Neuronal stem cell (in vitro differentiated cells): Measurements from ENCODE around the gene HMOX2.

Source experiments
- DNase-seq: peaks from one replicate; pipeline ENCODE4 v3.0.0-alpha.2; 2013; ENCODE audit warnings: low spot score
- H2AFZ ChIP-seq: one replicate; pipeline ENCODE4 v1.6.1; 2013; ENCODE audit warnings: mild to moderate bottlenecking, low read length, inconsistent platforms
- H2AK5ac ChIP-seq: 2 replicates; pipeline ENCODE4 v1.6.1; 2013; ENCODE audit warnings: low read depth, mild to moderate bottlenecking, inconsistent platforms, low read length, moderate library complexity, mixed read lengths
- H2BK120ac ChIP-seq: 2 replicates; pipeline ENCODE4 v1.6.1; 2013; ENCODE audit warnings: low read depth, mild to moderate bottlenecking, inconsistent platforms, low read length, moderate library complexity, mixed read lengths
- H2BK12ac ChIP-seq: one replicate; pipeline ENCODE4 v1.6.1; 2013; ENCODE audit warnings: low read length, inconsistent platforms
- H2BK15ac ChIP-seq: 2 replicates; pipeline ENCODE4 v1.6.1; 2013; ENCODE audit warnings: mild to moderate bottlenecking, low read length, inconsistent platforms, mixed read lengths
- H2BK5ac ChIP-seq: one replicate; pipeline ENCODE4 v1.6.1; 2013; ENCODE audit warnings: inconsistent platforms, mild to moderate bottlenecking, low read length, moderate library complexity
- H3K14ac ChIP-seq: one replicate; pipeline ENCODE4 v1.6.1; 2013; ENCODE audit warnings: low read length, inconsistent platforms
- H3K18ac ChIP-seq: 2 replicates; pipeline ENCODE4 v1.6.1; 2013; ENCODE audit warnings: low read length, inconsistent platforms
- H3K23ac ChIP-seq: 2 replicates; pipeline ENCODE4 v1.6.1; 2013; ENCODE audit warnings: low read depth, mild to moderate bottlenecking, mixed read lengths, low read length, inconsistent platforms; ENCODE audit not compliant: poor library complexity
- H3K27ac ChIP-seq: replicated peaks from 3 replicates; pipeline ENCODE4 v1.5.1; 2013; ENCODE audit warnings: low read length, inconsistent platforms
- H3K27me3 ChIP-seq, 3 experiments: 2 replicates each; pipeline ENCODE4 v1.6.1; 2013; ENCODE audit warnings: low read length in 3 of 3, mild to moderate bottlenecking in 2 of 3, inconsistent platforms in 1 of 3, low read depth in 1 of 3, mixed read lengths in 1 of 3, moderate library complexity in 1 of 3; ENCODE audit not compliant: control insufficient read depth in 3 of 3, insufficient read depth in 3 of 3
- H3K36me3 ChIP-seq, 2 donors: replicated peaks in 1 of 2; 2 replicates each; pipeline ENCODE4 v1.6.1; 2013; ENCODE audit warnings: low read length in 2 of 2; ENCODE audit not compliant: control insufficient read depth in 2 of 2, insufficient read depth in 2 of 2
- H3K4ac ChIP-seq: 2 replicates; pipeline ENCODE4 v1.6.1; 2013; ENCODE audit warnings: inconsistent platforms, mild to moderate bottlenecking, low read length, moderate library complexity
- H3K4me1 ChIP-seq, 2 donors: 1 replicate in 1 of 2; 2 replicates in 1 of 2; pipeline ENCODE4 v1.6.1; 2013; ENCODE audit warnings: low read length in 2 of 2, low read depth in 1 of 2; ENCODE audit not compliant: control insufficient read depth in 2 of 2, insufficient read depth in 1 of 2
- H3K4me2 ChIP-seq: one replicate; pipeline ENCODE4 v1.6.1; 2013; ENCODE audit warnings: mild to moderate bottlenecking, low read length, inconsistent platforms; ENCODE audit not compliant: insufficient read depth, poor library complexity, severe bottlenecking
- H3K4me3 ChIP-seq, 2 donors: 2 replicates each; pipeline ENCODE4 v1.5.1; 2013; ENCODE audit warnings: low read length in 2 of 2, mild to moderate bottlenecking in 2 of 2, inconsistent platforms in 1 of 2, moderate library complexity in 1 of 2
- H3K79me1 ChIP-seq: one replicate; pipeline ENCODE4 v1.6.1; 2013; ENCODE audit warnings: low read depth, mild to moderate bottlenecking, inconsistent platforms, low read length, moderate library complexity
- H3K9ac ChIP-seq: one replicate; pipeline ENCODE4 v1.6.1; 2013; ENCODE audit warnings: mild to moderate bottlenecking, low read depth, low read length, inconsistent platforms; ENCODE audit not compliant: poor library complexity
- H3K9me3 ChIP-seq, 2 donors: replicated peaks in 1 of 2; 2 replicates each; pipeline versions ENCODE3 to v1.6.1; 2013; ENCODE audit warnings: low read length in 2 of 2, mild to moderate bottlenecking in 2 of 2, inconsistent platforms in 1 of 2, low read depth in 1 of 2, mixed read lengths in 1 of 2, moderate library complexity in 1 of 2; ENCODE audit not compliant: control insufficient read depth in 2 of 2, insufficient read depth in 1 of 2
- H4K8ac ChIP-seq: one replicate; pipeline ENCODE4 v1.6.1; 2013; ENCODE audit warnings: low read depth, mild to moderate bottlenecking, inconsistent platforms, low read length, moderate library complexity
- H4K91ac ChIP-seq: one replicate; pipeline ENCODE4 v1.6.1; 2013; ENCODE audit warnings: low read length, low read depth, mild to moderate bottlenecking, inconsistent platforms; ENCODE audit not compliant: poor library complexity
- WGBS, 2 donors: extraction: QIAGEN DNeasy Blood & Tissue Kit; methylation state at CpG; one replicate each; pipeline ENCODE4 v1.1.7; 2013; ENCODE audit warnings: missing lambda C conversion rate in 2 of 2, mixed read lengths in 1 of 2; ENCODE audit not compliant: insufficient read length in 2 of 2, insufficient replicate concordance in 1 of 2; ENCODE audit errors: extremely low coverage in 2 of 2; 5-methylcytosine and 5-hydroxymethylcytosine counted together

HMOX2 gene

GRCh38 chr16:4519274-4520058 lies 43.3 kb downstream of the HMOX2 start:
- Histone ChIP-seq H2AK5ac (no peak overlapping the region), H3K9ac (no peak overlapping the region), H3K79me1 (peaks cover 8% of the 10 kb centered on the region), H4K91ac (no peak overlapping the region), H3K18ac (no peak overlapping the region), H3K27ac (no peak overlapping the region), H3K9me3 (no peaks in the 10 kb centered on the region), H4K8ac (no peak overlapping the region), H2AFZ (no peak overlapping the region), H2BK12ac (no peak overlapping the region), H2BK5ac (no peak overlapping the region), H3K4me1 (peaks cover 0 to 15% of the 10 kb centered on the region in 2 donors), H3K14ac (no peak overlapping the region), H3K4me3 (no peak overlapping the region), H3K27me3 (no peaks in the 10 kb centered on the region), H2BK120ac (no peak overlapping the region), H3K23ac (no peak overlapping the region), H3K36me3 (peaks cover 5 to 24% of the 10 kb centered on the region in 2 donors), H3K4me2 (no peak overlapping the region), H2BK15ac (no peak overlapping the region), H3K4ac (no peak overlapping the region)
- DNase-seq = no peak
- no CpG with 5 or more reads among the region's 15 CpGs for WGBS, 2 donors

- H2AFZ ChIP-seq = no peak overlapping the region
- H2BK5ac ChIP-seq = no peak overlapping the region
- H3K4ac ChIP-seq = no peak overlapping the region
- no peak overlapping the region for H3K23ac ChIP-seq
- no peak overlapping the region for H4K8ac ChIP-seq
- DNase-seq = no peak
- H3K4me1 ChIP-seq = peaks cover 2 to 15% of the 10 kb centered on the region in 2 donors
- H3K14ac ChIP-seq = no peak overlapping the region
- no peak overlapping the region for H2AK5ac ChIP-seq
- no CpG with 5 or more reads among the region's 7 CpGs for WGBS, 2 donors
- H3K4me3 ChIP-seq = no peak overlapping the region
- H3K27me3 ChIP-seq = no peaks in the 10 kb centered on the region
- H3K36me3 ChIP-seq = peaks cover 5 to 29% of the 10 kb centered on the region in 2 donors
- no peak overlapping the region for H3K18ac ChIP-seq
- H3K9ac ChIP-seq = peak overlapping the region; percentile 32
- no peak overlapping the region for H3K4me2 ChIP-seq
- H3K79me1 ChIP-seq = peaks cover 8% of the 10 kb centered on the region
- H2BK15ac ChIP-seq = no peak overlapping the region
- no peak overlapping the region for H3K27ac ChIP-seq
- no peaks in the 10 kb centered on the region for H3K9me3 ChIP-seq
- H4K91ac ChIP-seq = no peak overlapping the region
- H2BK120ac ChIP-seq = no peak overlapping the region
- H2BK12ac ChIP-seq = no peak overlapping the region
Observed at GRCh38 chr16:4520913-4521312, 44.7 kb downstream of the HMOX2 start.

GRCh38 chr16:4522051-4522581 lies 45.9 kb downstream of the HMOX2 start:
- Histone ChIP-seq H3K4ac (no peak overlapping the region), H2BK15ac (no peak overlapping the region), H3K9me3 (no peaks in the 10 kb centered on the region), H4K91ac (no peak overlapping the region), H3K4me2 (no peak overlapping the region), H3K4me1 (peaks cover 2 to 15% of the 10 kb centered on the region in 2 donors), H3K27me3 (no peaks in the 10 kb centered on the region), H3K4me3 (no peak overlapping the region), H3K18ac (peak overlapping the region; percentile 12), H2BK120ac (no peak overlapping the region), H3K9ac (no peak overlapping the region), H2BK12ac (no peak overlapping the region), H3K23ac (no peak overlapping the region), H2AFZ (no peak overlapping the region), H3K36me3 (peaks cover 5 to 30% of the 10 kb centered on the region in 2 donors), H2AK5ac (peak overlapping the region; percentile 3), H3K79me1 (peaks cover 8% of the 10 kb centered on the region), H2BK5ac (no peak overlapping the region), H3K14ac (no peak overlapping the region), H3K27ac (peak overlapping the region; percentile 27), H4K8ac (no peak overlapping the region)
- no peak for DNase-seq
- no CpG with 5 or more reads among the region's 8 CpGs for WGBS, 2 donors

GRCh38 chr16:4523686-4524085 lies 47.5 kb downstream of the HMOX2 start:
- Histone ChIP-seq H2BK15ac (no peak overlapping the region), H3K23ac (no peak overlapping the region), H3K36me3 (peaks cover 5 to 30% of the 10 kb centered on the region in 2 donors), H2BK120ac (no peak overlapping the region), H3K27me3 (no peaks in the 10 kb centered on the region), H3K9me3 (no peaks in the 10 kb centered on the region), H2AFZ (no peak overlapping the region), H3K18ac (no peak overlapping the region), H4K8ac (no peak overlapping the region), H3K4me3 (no peak overlapping the region), H3K79me1 (peaks cover 7% of the 10 kb centered on the region), H3K4me1 (peaks cover 2 to 15% of the 10 kb centered on the region in 2 donors), H2BK5ac (no peak overlapping the region), H3K14ac (no peak overlapping the region), H3K27ac (no peak overlapping the region), H3K4me2 (no peak overlapping the region), H2BK12ac (no peak overlapping the region), H3K9ac (no peak overlapping the region), H3K4ac (no peak overlapping the region), H4K91ac (no peak overlapping the region), H2AK5ac (no peak overlapping the region)
- no peak for DNase-seq
- WGBS, 2 donors = no CpG with 5 or more reads among the region's 4 CpGs
